Measurements from ENCODE around the gene DNMBP.

DNA sequence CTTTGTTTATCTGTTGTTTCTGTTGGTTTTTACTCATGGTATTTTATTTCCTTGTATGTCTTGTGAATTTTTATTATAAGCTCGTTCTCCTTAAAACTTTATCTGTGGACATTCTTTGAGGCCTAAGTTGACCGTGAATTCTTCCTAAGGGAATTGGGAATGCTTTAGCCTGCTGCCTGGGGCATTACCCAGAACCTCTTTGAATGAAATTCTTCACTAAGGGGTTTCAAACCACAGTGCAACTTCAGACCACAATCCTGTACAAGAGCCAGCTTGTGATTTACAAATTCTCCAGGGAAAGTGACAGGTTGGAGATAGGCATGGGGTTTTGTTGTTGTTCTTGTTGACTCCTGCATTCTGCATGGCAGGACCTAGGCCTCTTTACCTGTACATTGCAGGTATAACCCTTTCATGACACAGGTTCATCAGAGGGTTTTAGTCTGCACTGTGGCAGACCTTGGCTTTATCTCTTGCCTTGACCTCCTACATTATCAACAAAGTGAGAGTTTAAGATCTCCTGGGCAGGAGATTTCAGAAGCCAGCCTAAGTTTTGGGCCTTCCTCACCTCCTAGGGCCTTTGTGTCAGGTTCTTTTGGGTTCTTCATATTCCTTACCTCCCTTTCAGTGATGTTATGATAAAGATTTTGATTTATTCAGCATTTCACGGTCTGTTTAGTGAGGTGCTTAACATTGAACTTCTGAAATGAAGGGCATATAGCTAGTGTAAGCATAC is 157.1 kb downstream of the DNMBP start:
- TF ChIP-seq SUZ12 (IDR thresholded peaks at IDR 0.05; ENCODE audit: extremely low read depth, insufficient read depth, insufficient read length) (no peak), YY1 (IDR thresholded peaks at IDR 0.05; ENCODE audit: insufficient read depth, insufficient read length) (no peak), ZNF274 (IDR thresholded peaks at IDR 0.05; ENCODE audit: low read depth, low read length) (no peak)

Measured in NT2/D1 (cell line).